Activated CD8-positive, alpha-beta T cell treated with anti-CD3 and anti-CD28 coated beads for 36 hours (primary cell): ENCODE results near the gene B3GAT1. TPM values are rescaled to one million over a fixed set of nuclear protein-coding genes. Genes with fewer than 3 reads are reported as not detected.

Source experiments
- ATAC-seq: fragments of 200-7000 bp; cut with Tn5 transposase; one replicate; pipeline ENCODE4 v1.10.0; 2021; ENCODE audit warnings: mild to moderate bottlenecking, moderate library complexity
- CTCF ChIA-PET: fragments of 350-600 bp; sonication (Branson Sonifier 250); formaldehyde crosslinking; loops from one replicate; lab custom pipeline; 2021; ENCODE audit warnings: antibody characterized with exemption; lab: Charles Lee
- POLR2A ChIA-PET: fragments of 350-600 bp; sonication (Branson Sonifier 250); formaldehyde crosslinking; loops from one replicate; lab custom pipeline; 2021; ENCODE audit warnings: antibody characterized with exemption; lab: Charles Lee
- DNase-seq: peaks from one replicate; pipeline ENCODE4 v3.0.0-alpha.2; 2020
- H3K27ac Mint-ChIP-seq: one replicate; pipeline ENCODE4 v1.8.0; 2021; ENCODE audit warnings: mild to moderate bottlenecking, mixed read lengths
- H3K27me3 Mint-ChIP-seq: one replicate; pipeline ENCODE4 v1.8.0; 2021; ENCODE audit warnings: mixed read lengths
- H3K36me3 Mint-ChIP-seq: one replicate; pipeline ENCODE4 v1.8.0; 2021; ENCODE audit warnings: low read depth, mixed read lengths
- H3K4me1 Mint-ChIP-seq: one replicate; pipeline ENCODE4 v1.8.0; 2021; ENCODE audit warnings: low read depth, mixed read lengths
- H3K4me3 Mint-ChIP-seq: one replicate; pipeline ENCODE4 v1.8.0; 2021; ENCODE audit warnings: mild to moderate bottlenecking, moderate library complexity, mixed read lengths
- H3K9me3 Mint-ChIP-seq: one replicate; pipeline ENCODE4 v1.8.0; 2021; ENCODE audit warnings: mixed read lengths
- intact Hi-C: fragments of 100-400 bp; cut with micrococcal nuclease; formaldehyde crosslinking; loops from one replicate; pipeline ENCODE4 v1.10.0; 2022
- total RNA-seq, 2 experiments: library from RNA; stranded (reverse); gene quantifications; one replicate each; pipeline ENCODE4 v1.2.3, GENCODE V29; 2021
- TF ChIP-seq, protein P1 (sequence below): fragments of 200-600 bp; IDR thresholded peaks from one replicate; pipeline ENCODE4 v1.8.0; 2022; ENCODE audit warnings: antibody characterized with exemption, mild to moderate bottlenecking

The B3GAT1 gene
- total RNA-seq, 2 experiments from 2014 or later, result 0.07 TPM; not detected in 1

DNA sequence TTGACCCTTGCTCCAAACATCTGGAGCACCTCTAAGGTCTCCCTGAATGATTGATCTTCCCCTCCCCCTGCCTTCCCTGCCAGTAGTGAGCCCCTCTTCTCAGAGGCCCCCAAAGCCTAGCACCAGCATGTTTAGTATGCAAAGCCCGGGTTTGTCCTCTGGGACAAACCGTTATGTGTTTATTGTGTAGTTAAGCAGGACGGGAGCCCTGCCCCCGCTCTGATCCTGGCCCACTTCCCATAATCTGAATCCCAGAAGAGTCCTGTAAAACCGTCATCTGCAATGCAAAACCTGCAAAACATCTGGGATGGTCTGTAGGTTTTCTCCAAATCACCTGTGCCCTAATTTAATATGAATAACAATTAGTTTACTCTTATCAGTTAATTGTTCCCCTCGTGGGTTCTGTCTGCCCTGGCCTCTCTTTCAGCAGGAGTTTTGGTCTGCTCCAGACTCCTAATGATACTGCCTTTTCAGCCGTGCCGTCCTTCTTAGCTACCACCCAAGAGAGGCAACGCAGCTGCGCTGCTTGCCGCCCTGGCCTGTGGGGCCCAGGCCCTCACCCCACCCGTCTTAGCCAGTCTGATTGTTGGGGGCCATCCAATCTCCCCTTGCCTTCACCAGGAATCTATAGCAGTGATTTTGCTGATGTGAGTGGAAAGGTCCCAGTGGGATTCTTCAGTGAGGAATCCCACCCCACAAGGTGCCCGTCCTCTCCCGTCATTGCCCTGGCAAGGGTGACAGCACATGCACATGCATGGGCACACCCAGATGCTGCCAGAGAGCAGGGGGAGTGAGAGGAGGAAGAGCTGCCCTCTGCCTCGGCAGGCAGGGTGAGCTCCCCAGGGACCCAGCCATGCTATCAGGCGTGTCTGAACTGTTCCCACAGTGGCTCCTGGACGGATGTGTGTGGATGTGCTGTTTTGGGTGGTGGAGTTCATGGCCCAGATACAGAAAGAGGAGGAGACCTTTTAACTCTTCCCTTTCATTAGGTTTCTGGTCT, 3.0 kb upstream of the B3GAT1 start:
- no peak for ATAC-seq
- Mint-ChIP-seq H3K4me3 (no peak overlapping the region), H3K9me3 (no peaks in the 10 kb centered on the region), H3K27me3 (peaks cover 49% of the 10 kb centered on the region), H3K27ac (no peak overlapping the region), H3K36me3 (no peaks in the 10 kb centered on the region), H3K4me1 (peaks cover 9% of the 10 kb centered on the region)
- ChIA-PET POLR2A (no interaction called here), CTCF (no interaction called here)
- TF ChIP-seq, protein P1, sequence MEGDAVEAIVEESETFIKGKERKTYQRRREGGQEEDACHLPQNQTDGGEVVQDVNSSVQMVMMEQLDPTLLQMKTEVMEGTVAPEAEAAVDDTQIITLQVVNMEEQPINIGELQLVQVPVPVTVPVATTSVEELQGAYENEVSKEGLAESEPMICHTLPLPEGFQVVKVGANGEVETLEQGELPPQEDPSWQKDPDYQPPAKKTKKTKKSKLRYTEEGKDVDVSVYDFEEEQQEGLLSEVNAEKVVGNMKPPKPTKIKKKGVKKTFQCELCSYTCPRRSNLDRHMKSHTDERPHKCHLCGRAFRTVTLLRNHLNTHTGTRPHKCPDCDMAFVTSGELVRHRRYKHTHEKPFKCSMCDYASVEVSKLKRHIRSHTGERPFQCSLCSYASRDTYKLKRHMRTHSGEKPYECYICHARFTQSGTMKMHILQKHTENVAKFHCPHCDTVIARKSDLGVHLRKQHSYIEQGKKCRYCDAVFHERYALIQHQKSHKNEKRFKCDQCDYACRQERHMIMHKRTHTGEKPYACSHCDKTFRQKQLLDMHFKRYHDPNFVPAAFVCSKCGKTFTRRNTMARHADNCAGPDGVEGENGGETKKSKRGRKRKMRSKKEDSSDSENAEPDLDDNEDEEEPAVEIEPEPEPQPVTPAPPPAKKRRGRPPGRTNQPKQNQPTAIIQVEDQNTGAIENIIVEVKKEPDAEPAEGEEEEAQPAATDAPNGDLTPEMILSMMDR, result no peak
- no peak for DNase-seq
- intact Hi-C loops, result no loop called here

DNA sequence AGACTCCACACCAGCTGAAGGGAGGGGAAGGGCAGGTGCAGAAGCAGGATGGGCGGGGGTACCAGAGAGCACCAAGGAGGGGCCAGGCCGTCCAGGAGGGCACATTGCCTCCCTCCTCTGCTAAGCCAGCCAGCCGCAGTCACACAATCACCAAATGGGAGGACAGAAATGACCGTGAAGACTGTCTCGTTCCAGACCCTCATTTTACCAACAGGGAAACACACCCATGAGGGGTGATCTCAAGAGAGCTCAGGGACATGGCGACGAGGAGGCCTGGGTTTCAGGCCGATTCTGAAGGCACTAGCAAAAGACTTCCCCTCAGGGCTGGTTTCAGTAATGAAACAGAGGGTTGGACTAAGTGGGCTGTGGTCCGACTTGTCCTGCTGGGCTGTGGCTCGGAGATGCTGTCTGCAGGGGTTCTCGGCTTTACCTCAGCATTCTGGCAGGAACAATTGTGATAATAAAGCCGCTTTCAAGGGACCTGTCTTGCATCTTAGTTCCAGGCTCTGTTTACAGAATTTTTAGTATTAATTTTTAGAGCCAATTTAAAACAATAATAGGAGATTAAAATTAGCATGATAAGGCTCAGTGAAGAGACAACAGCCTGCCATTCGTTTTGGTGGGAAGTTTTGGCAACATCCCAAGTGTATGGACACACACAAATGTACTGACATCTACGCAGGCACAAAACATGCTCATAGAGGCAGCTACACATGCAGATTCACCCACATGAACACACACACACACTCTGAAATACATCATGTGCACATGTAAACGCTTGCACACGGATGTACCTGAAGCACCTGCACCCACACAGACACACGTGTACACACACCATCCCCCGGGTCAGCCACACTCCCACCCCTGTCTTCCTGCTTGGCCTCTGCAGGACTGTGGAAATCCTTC, 2.0 kb upstream of the B3GAT1 start:
- ATAC-seq, result no peak
- CTCF ChIA-PET, result no interaction called here
- peaks cover 9% of the 10 kb centered on the region for H3K4me1 Mint-ChIP-seq

DNA sequence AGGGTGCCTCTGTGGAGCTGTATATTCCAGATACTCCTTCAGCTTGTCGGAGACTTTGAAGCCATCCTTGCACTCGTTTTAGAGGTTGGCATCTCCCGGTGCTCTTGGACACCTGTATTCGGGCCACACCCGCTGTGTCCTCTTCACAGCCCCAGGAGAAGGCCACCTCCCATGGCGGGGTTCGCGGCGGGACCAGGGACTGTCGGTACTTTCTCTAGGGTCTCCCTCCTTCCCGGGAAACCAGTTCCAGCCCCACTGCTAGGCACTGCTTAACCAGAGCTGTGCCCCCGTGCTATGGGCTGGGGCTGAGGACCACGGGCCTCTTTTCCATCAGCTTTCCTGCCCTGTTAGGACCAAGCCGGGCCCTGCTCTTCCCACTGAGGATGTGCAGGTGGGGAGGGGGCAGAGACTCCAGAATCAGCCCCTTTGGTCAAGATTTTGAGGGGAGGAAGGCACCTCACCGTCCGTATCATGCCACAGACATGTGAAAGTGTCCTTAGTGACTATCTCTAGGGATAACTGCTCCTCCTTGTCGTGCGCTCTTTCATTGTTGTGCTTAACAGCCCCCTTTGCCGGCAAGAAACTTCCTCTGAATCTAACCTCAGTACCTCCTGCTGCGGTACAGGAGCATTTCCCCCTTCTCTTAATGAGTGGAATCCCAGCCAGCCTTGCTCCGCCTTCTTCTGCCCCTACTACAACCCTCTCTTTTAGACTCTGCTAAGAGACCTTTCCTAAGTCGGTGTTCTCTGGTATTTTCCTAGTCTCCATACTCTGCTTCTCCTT, 1.2 kb upstream of the B3GAT1 start:
- H3K27me3 Mint-ChIP-seq, result peaks cover 60% of the 10 kb centered on the region
- no peaks in the 10 kb centered on the region for H3K9me3 Mint-ChIP-seq
- ATAC-seq, result peak; percentile 28
- peak overlapping the region; percentile 41 for H3K4me3 Mint-ChIP-seq
- H3K27ac Mint-ChIP-seq, result no peak overlapping the region
- CTCF ChIA-PET, result no interaction called here
- no peak for DNase-seq
- peaks cover 9% of the 10 kb centered on the region for H3K4me1 Mint-ChIP-seq
- TF ChIP-seq, protein P1, result no peak
- POLR2A ChIA-PET, result interaction anchor here (0.6 kb wide), 1 partner anchor 331 kb away, joined by 3 read pairs; no protein-coding TSS in a partner anchor
- no peaks in the 10 kb centered on the region for H3K36me3 Mint-ChIP-seq
- intact Hi-C loops, result no loop called here

More for the DNA sequence above, 2.0 kb upstream of the B3GAT1 start:
- H3K27ac Mint-ChIP-seq, result no peak overlapping the region
- DNase-seq, result no peak
- H3K9me3 Mint-ChIP-seq, result no peaks in the 10 kb centered on the region
- peaks cover 59% of the 10 kb centered on the region for H3K27me3 Mint-ChIP-seq
- POLR2A ChIA-PET, result no interaction called here
- intact Hi-C loops, result no loop called here
- no peak overlapping the region for H3K4me3 Mint-ChIP-seq
- no peaks in the 10 kb centered on the region for H3K36me3 Mint-ChIP-seq
- TF ChIP-seq, protein P1, result no peak

DNA sequence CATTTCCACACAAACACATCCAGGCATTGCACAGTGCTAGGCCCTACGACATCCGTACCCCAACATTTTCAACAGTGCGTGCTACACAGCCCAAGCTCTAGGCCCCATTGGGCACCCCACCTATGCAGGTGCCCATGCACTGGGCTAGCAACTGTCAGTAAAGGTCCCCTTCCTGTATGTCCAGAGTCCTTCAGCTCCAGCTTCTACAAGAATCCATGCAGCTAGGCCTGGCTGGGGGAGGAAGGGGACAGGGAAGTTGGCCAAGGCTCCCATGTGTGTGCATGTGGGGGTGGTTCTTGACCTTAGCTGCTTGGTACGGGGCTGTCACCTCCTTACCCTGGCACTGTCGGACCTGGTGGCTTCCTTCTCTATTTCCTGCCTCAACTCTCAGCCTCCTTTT, 1.3 kb downstream of the B3GAT1 start:
- peaks cover 59% of the 10 kb centered on the region for H3K27me3 Mint-ChIP-seq

More for the DNA sequence above, 1.3 kb downstream of the B3GAT1 start:
- DNase-seq (no peak), ATAC-seq (no peak)
- Mint-ChIP-seq H3K4me1 (peaks cover 11% of the 10 kb centered on the region), H3K4me3 (peak overlapping the region; percentile 36), H3K27ac (no peak overlapping the region), H3K36me3 (no peaks in the 10 kb centered on the region), H3K9me3 (no peaks in the 10 kb centered on the region)
- TF ChIP-seq, protein P1, result no peak
- POLR2A ChIA-PET, result no interaction called here
- intact Hi-C loops, result no loop called here
- CTCF ChIA-PET, result no interaction called here
